NCI-H128 (cell line): Measurements from ENCODE around the gene SLCO2A1.

Source experiments
- DNase-seq: peaks from one replicate; lab custom pipeline; 2025; ENCODE audit not compliant: unreplicated experiment; lab: John Stamatoyannopoulos, UW

SLCO2A1 gene

GRCh38 chr3:134061401-134061800, 31.7 kb upstream of the SLCO2A1 start:
- no peak for DNase-seq

- DNase-seq: no peak
Observed at GRCh38 chr3:134060561-134061385, 31.0 kb upstream of the SLCO2A1 start.

GRCh38 chr3:134059671-134060560, 30.2 kb upstream of the SLCO2A1 start:
- DNase-seq: no peak

GRCh38 chr3:134059035-134059601, 29.4 kb upstream of the SLCO2A1 start:
- no peak for DNase-seq

- DNase-seq: no peak
Observed at GRCh38 chr3:134057654-134058110, 28.0 kb upstream of the SLCO2A1 start.

- DNase-seq: no peak
Observed at GRCh38 chr3:134057006-134057653, 27.4 kb upstream of the SLCO2A1 start.

GRCh38 chr3:134056464-134056891, 26.8 kb upstream of the SLCO2A1 start:
- DNase-seq: no peak

- DNase-seq: no peak
Observed at GRCh38 chr3:134055661-134056060, 25.9 kb upstream of the SLCO2A1 start.

- no peak for DNase-seq
Observed at GRCh38 chr3:134054881-134055280, 25.2 kb upstream of the SLCO2A1 start.

- DNase-seq: no peak
Observed at GRCh38 chr3:134054231-134054630, 24.5 kb upstream of the SLCO2A1 start.

- DNase-seq: no peak
Observed at GRCh38 chr3:134052370-134052769, 22.6 kb upstream of the SLCO2A1 start.

GRCh38 chr3:134049676-134050075, 20.0 kb upstream of the SLCO2A1 start:
- DNase-seq: no peak

GRCh38 chr3:134048278-134048996, 18.7 kb upstream of the SLCO2A1 start:
- no peak for DNase-seq

- DNase-seq: no peak
Observed at GRCh38 chr3:134044459-134044858, 14.7 kb upstream of the SLCO2A1 start.

- DNase-seq: no peak
Observed at GRCh38 chr3:134040066-134040465, 10.3 kb upstream of the SLCO2A1 start.

- DNase-seq: no peak
Observed at GRCh38 chr3:134039161-134039862, 9.6 kb upstream of the SLCO2A1 start.

GRCh38 chr3:134038716-134039115, 9.0 kb upstream of the SLCO2A1 start:
- DNase-seq: no peak

- DNase-seq: no peak
Observed at GRCh38 chr3:134038071-134038491, 8.4 kb upstream of the SLCO2A1 start.

GRCh38 chr3:134037168-134037567, 7.4 kb upstream of the SLCO2A1 start:
- DNase-seq: no peak

GRCh38 chr3:134036291-134036690, 6.6 kb upstream of the SLCO2A1 start:
- DNase-seq: no peak
